ENCODE data around the gene TCF7L2.

GRCh38 chr10:113025487-113025886, 75.4 kb downstream of the TCF7L2 start:
- TF ChIP-seq YY1 (IDR thresholded peaks at IDR 0.05; ENCODE audit: insufficient read depth, insufficient read length) = no peak
- no peak for TF ChIP-seq ZNF274 (IDR thresholded peaks at IDR 0.05; ENCODE audit: low read depth, low read length)
- TF ChIP-seq SUZ12 (IDR thresholded peaks at IDR 0.05; ENCODE audit: extremely low read depth, insufficient read depth, insufficient read length) = no peak

Measured in NT2/D1 (cell line).